NCI-H2196 treated with DMSO at 0.1 percent for 48 hours (cell line): ENCODE data around the gene FRAS1.
"Not testable (repeated sequence)": the region's sequence is repeated elsewhere in the genome, so short reads cannot be mapped to it uniquely, and the experiment has no call there.

ENCODE experiments used
- DNase-seq: peaks from one replicate; lab custom pipeline; 2025; ENCODE audit not compliant: unreplicated experiment; lab: John Stamatoyannopoulos, UW

The FRAS1 gene

GRCh38 chr4:78320349-78320935 is 263.3 kb downstream of the FRAS1 start:
- no peak for DNase-seq

DNA sequence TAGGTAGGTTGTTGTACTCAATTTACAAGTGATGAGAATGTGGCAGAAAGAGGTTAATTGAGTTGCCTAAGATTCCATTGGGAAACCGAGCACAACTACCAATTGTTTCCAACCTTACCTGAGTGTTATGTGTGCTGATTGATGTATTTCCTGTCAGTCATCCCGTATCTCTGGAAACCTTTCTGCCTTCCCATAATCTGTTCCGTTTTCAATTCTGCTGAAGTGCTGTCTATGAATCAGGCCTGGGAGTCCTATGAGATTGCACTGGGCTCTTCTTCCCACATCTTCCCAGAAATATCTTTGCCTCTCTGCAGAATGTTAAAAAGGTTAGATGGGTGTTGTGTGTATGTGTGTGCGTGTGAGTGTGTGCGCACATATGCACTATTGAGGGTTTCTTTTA is 264.9 kb downstream of the FRAS1 start:
- no peak for DNase-seq

DNA sequence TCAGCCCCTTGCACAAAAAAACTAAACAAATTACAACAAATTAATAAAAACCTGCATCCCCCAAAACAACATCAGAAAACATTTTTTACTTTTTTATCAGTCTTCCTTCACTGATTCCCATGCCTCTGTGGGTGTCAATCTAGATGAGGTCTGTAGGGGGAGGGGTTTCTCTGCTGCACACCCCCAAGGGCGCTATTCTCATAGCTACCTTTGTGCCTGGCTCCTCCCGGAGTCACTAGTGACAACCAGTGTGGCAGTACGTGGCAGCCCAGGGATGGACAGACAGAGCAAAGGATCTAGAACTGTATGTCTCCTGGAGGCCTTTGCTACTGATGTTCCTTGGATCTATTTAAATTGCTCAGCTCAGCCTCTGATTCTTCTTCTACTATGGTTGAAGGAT is 266.3 kb downstream of the FRAS1 start:
- DNase-seq, result no peak

- no peak for DNase-seq
Observed at GRCh38 chr4:78324625-78325024, 267.5 kb downstream of the FRAS1 start.

DNA sequence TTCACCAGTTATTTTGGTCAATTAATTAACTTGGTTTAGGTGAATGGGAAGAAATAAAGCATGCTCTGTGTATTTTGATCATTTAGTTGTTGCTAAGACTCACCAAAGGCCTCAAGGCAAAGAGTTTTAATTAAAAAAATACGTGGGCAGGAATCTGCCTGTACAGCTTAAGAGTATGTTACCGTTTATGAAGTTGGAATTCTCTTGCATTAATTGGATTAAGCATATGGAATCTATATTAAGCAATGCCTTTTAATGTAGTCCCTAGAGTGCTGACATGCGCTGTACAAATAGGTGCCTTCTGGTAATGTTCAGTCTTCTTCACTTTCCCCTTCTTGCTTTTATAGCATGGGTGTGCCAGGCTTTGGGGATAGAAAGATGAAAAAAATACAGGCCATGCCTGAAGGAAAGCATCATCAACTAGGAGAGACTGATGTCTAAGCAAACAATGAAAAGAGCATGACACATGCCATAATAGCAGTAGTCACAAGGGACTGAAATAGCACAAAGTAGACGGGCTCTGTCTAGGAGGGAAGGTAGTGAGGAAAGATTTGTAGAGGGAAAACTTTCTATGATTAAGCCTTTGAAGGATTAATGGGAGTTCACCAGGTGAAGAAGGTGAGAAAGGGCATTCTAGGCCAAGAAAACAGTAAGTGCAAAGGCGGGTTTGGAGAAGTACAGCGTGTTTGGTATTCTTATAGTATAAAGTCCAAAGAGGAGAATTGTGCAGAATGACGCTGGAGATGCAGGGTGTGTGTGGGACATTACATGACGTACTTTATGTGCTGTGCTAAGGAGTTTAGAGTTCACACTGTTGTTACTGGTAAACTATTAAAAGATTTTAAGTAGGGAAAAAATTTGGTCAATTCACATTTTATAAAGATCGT is 268.4 kb downstream of the FRAS1 start:
- no peak for DNase-seq

DNA sequence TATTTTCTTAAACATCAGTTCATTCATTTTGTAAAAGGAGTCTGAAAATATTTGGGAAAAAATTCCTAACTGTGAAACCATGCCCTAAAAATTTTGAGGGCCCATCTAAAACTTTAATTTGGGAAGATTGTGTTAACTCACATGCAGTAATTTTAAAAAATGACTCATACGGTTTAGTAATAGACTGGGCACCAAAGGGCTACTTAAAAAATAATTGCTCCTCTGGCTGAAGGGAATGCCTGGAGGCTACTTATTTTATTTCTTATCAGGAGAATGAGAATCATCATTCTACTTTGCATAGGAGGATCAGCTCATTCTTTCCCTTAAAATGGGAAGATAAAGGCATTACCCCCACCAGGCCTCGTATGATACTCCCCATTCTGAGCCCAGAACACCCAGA is 271.5 kb downstream of the FRAS1 start:
- DNase-seq, result not testable (repeated sequence)

DNA sequence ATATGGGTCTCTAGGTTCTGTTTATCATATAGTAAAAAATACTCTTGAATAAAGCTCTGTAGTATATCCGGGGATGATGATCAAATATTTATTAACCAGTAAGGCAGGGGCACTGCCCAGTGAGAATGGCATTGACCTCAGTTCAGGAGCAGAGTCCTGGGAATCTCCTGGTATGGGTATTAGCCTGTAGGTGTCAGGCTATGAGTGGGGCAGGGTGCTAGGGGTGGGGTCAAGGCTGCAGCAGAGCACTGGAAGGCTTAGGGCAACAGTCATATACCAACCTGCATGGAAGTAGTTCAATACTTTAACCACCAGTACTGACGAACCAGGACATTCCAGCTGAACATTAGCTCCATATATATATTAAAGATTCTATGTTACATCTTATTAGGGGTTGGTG is 274.1 kb downstream of the FRAS1 start:
- no peak for DNase-seq

DNA sequence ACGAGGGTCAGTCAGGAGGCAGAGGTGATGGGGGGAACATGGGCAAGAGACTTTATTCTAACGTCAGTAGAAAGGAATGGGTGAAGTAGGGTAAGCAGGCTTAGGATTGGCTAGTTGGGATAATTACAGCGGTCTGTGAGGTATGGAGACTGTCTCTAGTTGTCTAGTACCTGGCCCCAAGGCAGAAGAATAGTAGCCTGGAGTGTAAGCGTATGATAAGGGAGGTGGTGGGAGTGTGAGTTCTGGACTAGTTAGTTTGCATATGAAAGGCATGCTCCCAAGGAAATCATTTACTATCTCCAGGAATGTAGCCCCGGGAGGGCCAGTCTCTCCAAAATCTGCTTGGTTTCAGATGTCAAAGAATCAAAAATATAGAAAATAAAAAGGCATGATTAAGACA is 274.8 kb downstream of the FRAS1 start:
- DNase-seq, result no peak

DNA sequence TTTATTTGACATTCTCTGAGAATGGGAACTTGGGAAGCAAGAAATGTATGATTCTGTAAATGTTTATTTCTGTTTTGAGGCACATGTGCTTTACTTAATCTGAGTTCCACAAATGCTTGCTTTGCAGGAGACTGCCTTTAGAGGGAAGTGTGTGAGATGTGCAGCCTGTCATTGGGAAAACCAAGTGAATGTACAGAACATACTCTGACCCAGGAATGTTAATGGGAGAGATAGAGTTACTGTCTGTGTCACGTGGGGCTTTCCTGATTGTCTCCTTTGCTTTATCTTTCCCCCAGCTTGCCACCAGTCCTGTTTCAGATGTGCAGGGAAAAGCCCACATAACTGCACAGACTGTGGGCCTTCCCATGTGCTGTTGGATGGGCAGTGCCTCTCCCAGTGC is 275.9 kb downstream of the FRAS1 start:
- DNase-seq, result no peak

DNA sequence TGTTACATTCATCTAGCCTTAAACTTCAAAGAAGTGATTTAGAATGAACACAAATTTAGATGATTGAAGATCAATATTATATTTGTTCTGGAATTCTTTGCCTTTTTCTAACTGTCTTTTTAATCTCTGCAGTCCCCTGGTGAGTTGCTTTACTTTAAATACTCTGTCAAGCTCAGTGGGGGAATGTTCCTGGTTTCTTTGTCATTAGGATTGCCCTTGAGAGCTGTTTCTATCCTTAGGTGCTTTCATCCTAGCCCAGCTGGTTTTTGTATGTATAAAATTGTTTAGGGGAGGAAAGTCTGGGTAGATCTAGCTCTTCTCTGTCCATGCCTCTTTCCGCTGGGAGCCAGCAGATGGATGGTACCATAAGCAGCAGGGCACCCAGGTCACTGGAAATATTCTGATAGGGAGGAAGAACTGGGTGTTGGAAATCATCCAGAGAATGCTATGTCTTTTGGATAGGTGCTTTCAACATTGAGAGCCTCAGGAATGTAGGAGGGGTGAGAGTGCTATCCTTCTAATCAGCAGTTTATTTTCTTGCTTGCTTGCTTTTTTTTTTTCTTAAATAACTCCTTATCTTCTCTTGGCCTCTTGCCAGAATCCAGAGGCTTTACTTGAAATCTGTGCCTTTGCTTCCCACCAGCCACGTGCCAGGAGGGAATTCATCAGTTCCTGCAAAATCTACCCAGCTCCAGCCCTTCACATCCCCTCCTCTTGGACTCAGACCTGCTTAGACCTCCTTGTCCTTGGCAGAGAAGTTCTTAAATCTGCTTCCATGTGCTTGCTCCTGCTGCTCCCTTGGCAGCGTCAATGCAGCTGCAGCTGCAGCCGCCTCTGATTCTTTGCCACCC is 279.2 kb downstream of the FRAS1 start:
- no peak for DNase-seq

DNA sequence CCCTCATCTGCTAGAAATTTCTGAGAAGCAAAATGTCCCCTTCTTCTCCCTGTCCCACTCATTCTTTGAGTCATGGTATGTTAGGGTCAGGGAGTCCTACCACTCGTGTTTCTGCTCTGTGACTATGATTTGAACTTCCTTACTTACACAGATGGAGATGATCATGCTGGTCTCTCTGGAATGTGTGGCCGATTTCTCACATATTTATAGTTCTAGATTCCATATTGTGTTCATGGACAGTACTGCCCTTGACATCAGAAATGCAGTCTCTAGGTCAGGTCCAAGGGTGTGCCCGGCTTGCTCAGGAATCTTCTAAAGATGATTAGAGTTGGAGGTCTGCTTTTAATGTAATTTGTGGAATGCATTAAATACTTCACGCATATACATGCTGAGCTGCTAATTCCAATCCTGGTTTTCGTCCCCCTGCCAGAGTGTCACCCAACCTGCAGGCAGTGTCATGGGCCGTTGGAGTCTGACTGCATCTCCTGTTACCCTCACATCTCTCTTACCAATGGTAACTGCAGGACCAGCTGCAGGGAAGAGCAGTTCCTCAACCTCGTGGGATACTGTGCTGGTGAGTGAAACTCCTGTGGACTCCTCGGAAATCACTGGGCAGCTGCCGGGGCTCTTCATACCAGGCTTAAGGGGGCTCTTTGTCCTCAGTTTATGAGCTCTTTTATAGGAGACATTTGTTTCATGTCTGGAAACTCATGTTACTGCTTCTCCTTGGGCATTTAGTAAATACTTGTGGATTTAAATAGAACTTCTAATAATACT is 280.3 kb downstream of the FRAS1 start:
- no peak for DNase-seq

- DNase-seq, result no peak
Observed at GRCh38 chr4:78342125-78342524, 285.0 kb downstream of the FRAS1 start.

GRCh38 chr4:78343682-78344081 is 286.6 kb downstream of the FRAS1 start:
- DNase-seq, result no peak

- no peak for DNase-seq
Observed at GRCh38 chr4:78345237-78345636, 288.1 kb downstream of the FRAS1 start.

DNA sequence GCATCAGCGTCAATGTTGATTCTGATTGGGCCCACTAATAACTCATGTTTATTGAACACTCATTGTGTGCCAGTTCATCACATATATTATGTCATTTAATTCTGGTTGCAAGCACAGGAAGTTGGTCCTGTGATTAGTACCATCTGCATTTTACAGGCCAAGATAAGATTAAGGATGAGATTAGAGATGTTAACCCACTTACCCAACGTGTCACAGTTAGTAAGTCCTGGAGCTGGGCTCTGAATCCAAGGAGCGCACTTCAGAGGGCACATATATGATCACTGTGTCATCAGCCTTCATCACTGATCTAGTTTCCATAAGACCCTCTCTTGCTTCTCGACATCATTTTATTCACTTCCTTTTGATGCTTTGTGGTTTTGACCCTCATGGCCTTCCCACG is 289.1 kb downstream of the FRAS1 start:
- DNase-seq, result no peak

DNA sequence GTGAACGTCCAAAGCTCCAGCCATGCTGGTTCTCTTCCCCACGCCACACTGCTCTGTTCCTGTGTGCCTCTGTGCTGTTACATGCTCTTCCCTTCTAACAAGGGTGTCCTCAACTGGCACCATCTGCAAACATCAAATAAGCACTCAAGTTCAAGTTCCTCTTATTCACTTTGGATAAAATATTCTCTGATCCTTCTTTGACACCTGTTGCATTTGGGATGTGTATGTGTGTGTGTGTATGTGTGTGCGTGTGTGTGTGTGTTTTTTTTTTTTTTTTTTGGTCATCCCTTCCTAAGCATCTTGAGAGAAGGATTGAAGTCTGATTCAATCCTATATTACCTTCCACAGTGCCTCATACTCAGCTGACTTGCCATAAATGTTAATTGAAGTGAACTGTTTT is 290.4 kb downstream of the FRAS1 start:
- no peak for DNase-seq

DNA sequence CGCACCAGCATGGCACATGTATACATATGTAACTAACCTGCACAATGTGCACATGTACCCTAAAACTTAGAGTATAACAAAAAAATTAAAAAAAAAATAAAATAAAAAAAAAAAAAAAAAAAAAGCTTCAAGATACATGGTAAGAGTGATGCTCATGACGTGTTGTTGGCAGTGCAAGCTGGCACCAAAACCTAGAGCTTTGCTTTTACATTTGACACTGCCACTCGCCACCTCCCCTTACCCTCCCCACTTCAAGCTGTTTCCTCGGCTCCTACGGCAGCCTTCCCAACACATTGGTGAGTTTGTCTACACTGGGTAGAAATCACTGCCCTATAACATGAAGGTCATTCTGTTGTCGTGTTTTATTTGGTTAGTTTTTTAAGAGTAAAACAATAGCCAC is 296.8 kb downstream of the FRAS1 start:
- DNase-seq, result no peak

GRCh38 chr4:78354782-78355181 is 297.7 kb downstream of the FRAS1 start:
- DNase-seq, result no peak

GRCh38 chr4:78355306-78355705 is 298.2 kb downstream of the FRAS1 start:
- no peak for DNase-seq

GRCh38 chr4:78356251-78356786 is 299.2 kb downstream of the FRAS1 start:
- no peak for DNase-seq

DNA sequence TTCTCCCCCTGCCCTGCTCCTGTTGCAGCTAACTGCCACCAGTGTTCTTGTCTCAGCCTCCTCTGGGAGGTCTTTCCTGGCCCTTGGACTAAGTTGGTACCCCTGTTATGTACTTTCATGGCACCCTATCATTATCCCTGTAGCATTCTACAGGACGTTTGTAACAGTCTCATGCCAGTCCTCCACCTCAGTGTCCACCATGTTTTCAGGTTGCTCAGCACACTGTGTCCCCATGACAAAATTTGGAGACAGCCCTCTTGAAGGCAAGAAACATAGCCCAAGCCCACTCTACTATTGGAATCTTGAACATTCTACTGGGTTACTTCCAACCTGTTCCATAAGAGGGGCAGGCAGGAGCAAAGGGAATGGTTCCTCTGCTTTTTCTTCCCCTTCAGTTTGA is 300.0 kb downstream of the FRAS1 start:
- no peak for DNase-seq
